OCI-LY7 (cell line): ENCODE results near the gene ZNF516. TPM values are rescaled to one million over a fixed set of nuclear protein-coding genes. Genes with fewer than 3 reads are reported as not detected.

ENCODE experiments used
- BruUV-seq: library from RNA; stranded (reverse); fragments of 400-500 nt; replicated peaks from 2 replicates; lab custom pipeline; 2021; lab: Mats Ljungman, UMichigan
- CTCF ChIA-PET: fragments of 300-600 bp; sonication (Branson Sonifier 250); formaldehyde crosslinking; loops from one replicate; lab custom pipeline; 2022; ENCODE audit warnings: antibody characterized with exemption; ENCODE audit not compliant: unreplicated experiment; lab: Charles Lee
- POLR2A ChIA-PET: fragments of 300-600 bp; sonication (Branson Sonifier 250); formaldehyde crosslinking; loops from one replicate; lab custom pipeline; 2022; ENCODE audit warnings: antibody characterized with exemption; lab: Charles Lee
- DNase-seq: peaks from one replicate; pipeline ENCODE4 v3.0.0-alpha.2; 2015; ENCODE audit warnings: low spot score
- H2AFZ ChIP-seq: fragments of 200-600 bp; sonication (generic), shearing (Covaris generic); 2 replicates; pipeline ENCODE4 v1.6.1; 2014; ENCODE audit warnings: mild to moderate bottlenecking, antibody characterized with exemption, low read length, moderate library complexity
- H3K27ac ChIP-seq: fragments of 200-600 bp; sonication (generic); 2 replicates; pipeline ENCODE4 v1.5.1; 2014; ENCODE audit warnings: mixed run types, low read depth, mild to moderate bottlenecking, moderate library complexity, low read length, inconsistent platforms; ENCODE audit not compliant: poor library complexity, severe bottlenecking
- H3K36me3 ChIP-seq: fragments of 200-600 bp; sonication (generic); 2 replicates; pipeline ENCODE4 v1.6.1; 2014; ENCODE audit warnings: mild to moderate bottlenecking, antibody characterized with exemption, low read length, moderate library complexity, mixed read lengths; ENCODE audit not compliant: insufficient read depth
- H3K4me1 ChIP-seq: fragments of 200-600 bp; sonication (generic); 2 replicates; pipeline ENCODE4 v1.5.1; 2014; ENCODE audit warnings: mild to moderate bottlenecking, low read length; ENCODE audit not compliant: insufficient read depth, poor library complexity, severe bottlenecking
- H3K4me2 ChIP-seq: fragments of 200-600 bp; sonication (generic); 2 replicates; pipeline ENCODE4 v1.6.1; 2014; ENCODE audit warnings: mild to moderate bottlenecking, low read length
- H3K4me3 ChIP-seq: fragments of 200-600 bp; sonication (generic); 2 replicates; pipeline ENCODE4 v1.5.1; 2014; ENCODE audit warnings: mild to moderate bottlenecking, low read depth, low read length; ENCODE audit not compliant: poor library complexity, severe bottlenecking
- H3K79me2 ChIP-seq: fragments of 200-600 bp; sonication (generic); 2 replicates; pipeline ENCODE4 v1.6.1; 2016; ENCODE audit warnings: low read depth, mild to moderate bottlenecking, low read length, moderate library complexity, mixed read lengths; ENCODE audit not compliant: insufficient read depth
- H3K9me2 ChIP-seq: fragments of 200-600 bp; sonication (generic); 2 replicates; pipeline ENCODE4 v1.6.1; 2016; ENCODE audit warnings: mild to moderate bottlenecking, low read length, mixed read lengths; ENCODE audit not compliant: insufficient read depth
- H3K9me3 ChIP-seq: fragments of 200-600 bp; sonication (generic); 2 replicates; pipeline ENCODE4 v1.6.1; 2014; ENCODE audit warnings: mild to moderate bottlenecking, mixed run types, low read length, mixed read lengths
- H4K20me1 ChIP-seq: fragments of 200-600 bp; sonication (generic); 2 replicates; pipeline ENCODE4 v1.6.1; 2014; ENCODE audit warnings: mild to moderate bottlenecking, antibody characterized with exemption, low read length, moderate library complexity, mixed read lengths; ENCODE audit not compliant: insufficient read depth
- CTCF ChIP-seq: fragments of 200-600 bp; sonication (generic); conservative IDR thresholded peaks from 2 replicates; pipeline ENCODE4 v1.5.1; 2014; ENCODE audit warnings: mild to moderate bottlenecking, antibody characterized with exemption, low read length, moderate library complexity, mixed read lengths
- EZH2phosphoT487 ChIP-seq: fragments of 200-600 bp; sonication (generic); IDR thresholded peaks from 2 replicates; pipeline ENCODE4 v1.6.1; 2018; ENCODE audit warnings: low read depth, borderline replicate concordance, mild to moderate bottlenecking, mixed run types, antibody characterized with exemption, low read length, moderate library complexity, mixed read lengths
- intact Hi-C: fragments of 100-400 bp; cut with micrococcal nuclease; formaldehyde crosslinking; loops from one replicate; pipeline ENCODE4 v1.10.0; 2022; ENCODE audit not compliant: unreplicated experiment
- total RNA-seq, 2 experiments: library from RNA; depleted of rRNA in 1 of 2; stranded (reverse); fragments of >200 nt in 1 of 2; shearing (Covaris generic) in 1 of 2; gene quantifications; 2 replicates each; pipeline ENCODE4 v1.2.3, GENCODE V29; 2014 to 2022

ZNF516 gene
- total RNA-seq, 2 experiments from 2014 or later = 16.2 to 32.3 TPM

GRCh38 chr18:76386071-76386470, 109.0 kb downstream of the ZNF516 start:
- Histone ChIP-seq H3K79me2 (no peaks in the 10 kb centered on the region), H3K9me2 (no peaks in the 10 kb centered on the region), H3K4me2 (no peak overlapping the region), H3K9me3 (no peaks in the 10 kb centered on the region), H3K36me3 (no peaks in the 10 kb centered on the region; the same call in 1 of the 2 replicates), H3K4me1 (no peaks in the 10 kb centered on the region), H3K4me3 (no peak overlapping the region), H4K20me1 (no peaks in the 10 kb centered on the region), H3K27ac (no peak overlapping the region), H2AFZ (no peak overlapping the region)
- POLR2A ChIA-PET = no interaction called here
- BruUV-seq = no TSS peak
- no peak for TF ChIP-seq CTCF
- TF ChIP-seq EZH2phosphoT487 = no peak
- DNase-seq = no peak
- intact Hi-C loops = no loop called here
- CTCF ChIA-PET = no interaction called here

GRCh38 chr18:76385681-76385975, 109.4 kb downstream of the ZNF516 start:
- ChIA-PET POLR2A (no interaction called here), CTCF (no interaction called here)
- no peaks in the 10 kb centered on the region for H3K9me3 ChIP-seq
- H3K4me3 ChIP-seq = no peak overlapping the region
- intact Hi-C loops = no loop called here
- no peak overlapping the region for H3K27ac ChIP-seq
- no peaks in the 10 kb centered on the region for H3K79me2 ChIP-seq
- no peaks in the 10 kb centered on the region for H4K20me1 ChIP-seq
- no peak overlapping the region for H2AFZ ChIP-seq
- H3K4me1 ChIP-seq = no peaks in the 10 kb centered on the region
- no peaks in the 10 kb centered on the region for H3K9me2 ChIP-seq
- no TSS peak for BruUV-seq
- no peak for DNase-seq
- H3K36me3 ChIP-seq = no peaks in the 10 kb centered on the region; the same call in 1 of the 2 replicates
- TF ChIP-seq CTCF (no peak), EZH2phosphoT487 (no peak)
- H3K4me2 ChIP-seq = no peak overlapping the region

GRCh38 chr18:76384861-76385680, 110.0 kb downstream of the ZNF516 start:
- Histone ChIP-seq H3K27ac (no peak overlapping the region), H3K4me3 (no peak overlapping the region), H3K4me1 (no peaks in the 10 kb centered on the region), H3K4me2 (no peak overlapping the region), H3K9me2 (no peaks in the 10 kb centered on the region), H4K20me1 (no peaks in the 10 kb centered on the region), H2AFZ (no peak overlapping the region), H3K9me3 (no peaks in the 10 kb centered on the region), H3K36me3 (no peaks in the 10 kb centered on the region; the same call in 1 of the 2 replicates), H3K79me2 (no peaks in the 10 kb centered on the region)
- BruUV-seq = no TSS peak
- intact Hi-C loops = no loop called here
- ChIA-PET CTCF (no interaction called here), POLR2A (no interaction called here)
- no peak for TF ChIP-seq CTCF
- no peak for TF ChIP-seq EZH2phosphoT487
- DNase-seq = no peak
